ENCODE data around the gene CYYR1.

CYYR1 gene

DNA sequence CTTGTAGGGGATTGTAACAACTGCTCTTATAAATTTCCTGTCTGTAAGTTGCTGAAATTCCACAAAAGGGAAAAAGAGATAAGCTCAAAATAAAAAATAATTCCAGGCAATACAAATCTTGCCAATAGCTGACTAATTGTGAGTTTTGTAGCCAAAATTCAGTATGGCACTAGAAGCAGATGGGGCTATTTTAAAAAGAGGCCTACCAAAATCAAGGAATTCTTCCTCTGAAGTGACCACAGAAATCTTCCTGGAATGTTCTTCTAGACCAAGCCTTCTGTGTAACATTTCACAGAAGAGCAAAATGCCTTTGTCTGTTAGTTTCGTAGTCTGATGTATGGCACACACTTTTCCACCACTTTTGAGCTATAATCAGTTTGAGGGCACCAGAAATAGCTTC lies 127.6 kb downstream of the CYYR1 start:
- DNase-seq (ENCODE audit: extremely low spot score): no peak
- ChIA-PET POLR2A (no interaction called here), CTCF (interaction anchor here (1.4 kb wide), 1 partner anchor 10 kb away, joined by 3 read pairs; no protein-coding TSS in a partner anchor)
- TF ChIP-seq, protein P1, sequence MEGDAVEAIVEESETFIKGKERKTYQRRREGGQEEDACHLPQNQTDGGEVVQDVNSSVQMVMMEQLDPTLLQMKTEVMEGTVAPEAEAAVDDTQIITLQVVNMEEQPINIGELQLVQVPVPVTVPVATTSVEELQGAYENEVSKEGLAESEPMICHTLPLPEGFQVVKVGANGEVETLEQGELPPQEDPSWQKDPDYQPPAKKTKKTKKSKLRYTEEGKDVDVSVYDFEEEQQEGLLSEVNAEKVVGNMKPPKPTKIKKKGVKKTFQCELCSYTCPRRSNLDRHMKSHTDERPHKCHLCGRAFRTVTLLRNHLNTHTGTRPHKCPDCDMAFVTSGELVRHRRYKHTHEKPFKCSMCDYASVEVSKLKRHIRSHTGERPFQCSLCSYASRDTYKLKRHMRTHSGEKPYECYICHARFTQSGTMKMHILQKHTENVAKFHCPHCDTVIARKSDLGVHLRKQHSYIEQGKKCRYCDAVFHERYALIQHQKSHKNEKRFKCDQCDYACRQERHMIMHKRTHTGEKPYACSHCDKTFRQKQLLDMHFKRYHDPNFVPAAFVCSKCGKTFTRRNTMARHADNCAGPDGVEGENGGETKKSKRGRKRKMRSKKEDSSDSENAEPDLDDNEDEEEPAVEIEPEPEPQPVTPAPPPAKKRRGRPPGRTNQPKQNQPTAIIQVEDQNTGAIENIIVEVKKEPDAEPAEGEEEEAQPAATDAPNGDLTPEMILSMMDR (IDR thresholded peaks at IDR 0.05; ENCODE audit: control extremely low read depth, extremely low read depth, low read depth, missing control alignments): no peak

DNA sequence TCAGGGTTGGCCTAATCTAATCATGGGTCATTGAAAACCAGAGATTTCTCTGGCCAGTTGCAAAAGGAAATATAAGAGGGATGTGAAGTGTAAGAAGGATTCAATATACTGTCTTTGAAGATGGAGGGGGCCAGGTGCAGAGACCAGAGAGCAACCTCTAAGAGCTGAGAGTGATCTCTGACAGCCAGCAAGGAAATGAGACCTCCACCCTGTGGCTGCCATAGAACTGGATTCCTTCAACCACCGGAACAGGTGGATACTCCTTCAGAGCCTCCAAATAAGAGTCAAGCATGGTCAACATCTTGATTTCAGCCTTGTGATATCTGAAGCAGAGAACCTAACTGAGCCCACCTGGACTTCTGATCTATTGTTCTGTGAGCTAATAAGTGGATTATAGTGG lies 128.4 kb downstream of the CYYR1 start:
- no peak for DNase-seq (ENCODE audit: extremely low spot score)
- CTCF ChIA-PET: interaction anchor here (1.4 kb wide), 1 partner anchor 10 kb away, joined by 3 read pairs; no protein-coding TSS in a partner anchor
- TF ChIP-seq, protein P1 (IDR thresholded peaks at IDR 0.05; ENCODE audit: control extremely low read depth, extremely low read depth, low read depth, missing control alignments): no peak
- POLR2A ChIA-PET: no interaction called here

DNA sequence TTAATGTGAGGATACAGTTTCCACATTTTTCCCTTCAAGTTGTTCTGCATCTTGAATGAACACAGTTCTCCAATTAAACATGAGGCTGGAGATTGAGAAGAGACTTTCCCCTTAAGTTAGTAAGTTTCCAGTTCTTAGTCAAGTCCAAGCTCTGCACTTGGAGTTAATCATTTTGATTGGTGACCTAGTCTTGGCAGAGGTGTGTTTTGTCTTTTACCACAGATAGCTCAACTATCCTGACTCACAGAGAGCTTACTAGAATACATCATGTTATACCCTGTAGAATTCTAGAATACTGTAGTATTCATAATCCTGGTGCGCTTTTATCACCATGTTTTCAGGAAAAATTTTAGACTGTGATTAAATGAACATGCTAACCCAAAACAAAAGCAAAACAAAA lies 129.2 kb downstream of the CYYR1 start:
- no peak for DNase-seq (ENCODE audit: extremely low spot score)
- POLR2A ChIA-PET: no interaction called here
- TF ChIP-seq, protein P1 (IDR thresholded peaks at IDR 0.05; ENCODE audit: control extremely low read depth, extremely low read depth, low read depth, missing control alignments): no peak
- CTCF ChIA-PET: no interaction called here

DNA sequence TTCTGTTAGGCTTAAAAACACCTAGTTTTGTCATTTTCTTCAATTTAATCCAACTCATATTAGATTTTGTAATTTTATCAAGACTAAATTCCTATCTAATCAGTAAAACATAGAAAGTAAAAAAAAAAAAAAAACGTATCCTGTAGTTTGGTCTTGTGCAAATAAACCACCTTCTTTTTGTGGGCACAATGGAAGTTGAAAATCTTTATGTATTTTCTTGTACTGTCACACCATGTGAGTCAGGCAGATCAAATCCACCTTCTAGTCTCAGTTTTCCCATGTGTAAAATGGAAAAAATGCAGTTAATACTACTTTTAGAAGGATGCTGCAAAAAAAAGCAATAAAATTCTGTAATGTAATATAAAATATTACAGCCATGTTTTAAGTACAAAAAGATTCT lies 129.8 kb downstream of the CYYR1 start:
- DNase-seq (ENCODE audit: extremely low spot score): no peak
- TF ChIP-seq, protein P1 (IDR thresholded peaks at IDR 0.05; ENCODE audit: control extremely low read depth, extremely low read depth, low read depth, missing control alignments): no peak
- ChIA-PET POLR2A (no interaction called here), CTCF (no interaction called here)

DNA sequence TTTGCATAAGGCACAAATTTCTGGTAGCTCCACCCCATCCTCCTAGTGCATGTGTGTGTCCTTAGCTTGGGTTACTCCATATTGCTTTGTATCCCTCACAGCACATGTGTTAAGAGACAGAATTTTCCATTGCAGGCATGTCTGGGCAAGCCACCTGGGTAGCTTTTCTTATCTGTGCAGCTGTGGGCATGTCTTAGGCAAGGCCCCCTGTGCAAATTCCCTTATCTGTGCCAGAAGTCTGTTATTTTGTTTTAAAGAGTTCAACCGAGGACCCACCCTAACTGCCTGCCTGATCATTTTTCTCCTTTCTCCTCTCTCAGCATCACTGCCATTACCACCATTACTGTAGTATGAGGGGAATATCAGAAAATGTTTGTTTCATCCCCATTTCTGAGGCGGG lies 131.9 kb downstream of the CYYR1 start:
- TF ChIP-seq, protein P1 (IDR thresholded peaks at IDR 0.05; ENCODE audit: control extremely low read depth, extremely low read depth, low read depth, missing control alignments): no peak
- ChIA-PET CTCF (interaction anchor here (1.1 to 2.6 kb wide), 3 partner anchors 11 to 14 kb away, joined by 3 to 8 read pairs (median 5); no protein-coding TSS in a partner anchor), POLR2A (no interaction called here)
- no peak for DNase-seq (ENCODE audit: extremely low spot score)

DNA sequence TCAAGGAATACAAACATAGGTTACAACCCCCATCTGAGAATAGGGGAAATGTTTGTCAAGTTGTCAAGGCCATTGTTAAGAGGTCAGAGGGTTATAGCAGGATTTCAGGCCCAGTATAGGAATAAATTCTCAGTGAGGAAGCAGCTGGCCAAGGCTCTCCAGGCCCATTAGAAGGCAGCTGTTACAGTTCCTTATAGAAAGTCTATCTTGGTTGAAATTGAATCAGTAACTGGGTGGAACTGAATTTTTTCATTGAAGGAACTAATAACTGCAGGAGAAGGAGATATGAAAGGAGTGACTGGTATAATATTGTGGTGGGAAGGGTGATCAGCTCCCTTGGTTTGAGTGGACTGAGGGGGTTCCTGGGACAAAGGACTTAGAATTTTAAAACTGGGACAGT lies 134.1 kb downstream of the CYYR1 start:
- TF ChIP-seq, protein P1 (IDR thresholded peaks at IDR 0.05; ENCODE audit: control extremely low read depth, extremely low read depth, low read depth, missing control alignments): no peak
- POLR2A ChIA-PET: no interaction called here
- no peak for DNase-seq (ENCODE audit: extremely low spot score)
- CTCF ChIA-PET: interaction anchor here (1.1 to 1.6 kb wide), 2 partner anchors 12 to 13 kb away, joined by 4 to 6 read pairs; no protein-coding TSS in a partner anchor

Measured in GM10248 (cell line).